ENCODE results near the gene ARPC1B. TPM values are rescaled to one million over a fixed set of nuclear protein-coding genes. Genes with fewer than 3 reads are reported as not detected.
A peak's percentile ranks its signal among the peaks of the same experiment; 100 is the strongest.

ARPC1B gene
- total RNA-seq, 1 donor from 2014 or later, result 124 TPM

GRCh38 chr7:99406557-99406956, 32.0 kb downstream of the ARPC1B start:
- no peak for DNase-seq (ENCODE audit: low spot score)
- Mint-ChIP-seq H3K27me3 (ENCODE audit: unreplicated experiment) (peaks cover 37% of the 10 kb centered on the region), H3K36me3 (ENCODE audit: low read depth, unreplicated experiment) (peaks cover 42% of the 10 kb centered on the region), H3K4me1 (ENCODE audit: unreplicated experiment) (peaks cover 35% of the 10 kb centered on the region), H3K27ac (ENCODE audit: unreplicated experiment) (peak overlapping the region; percentile 100), H3K4me3 (ENCODE audit: unreplicated experiment) (peak overlapping the region; percentile 15), H3K9me3 (ENCODE audit: unreplicated experiment) (no peaks in the 10 kb centered on the region)
- no peak for TF ChIP-seq CTCF (IDR thresholded peaks at IDR 0.05; ENCODE audit: unreplicated experiment)

GRCh38 chr7:99407872-99408378, 33.4 kb downstream of the ARPC1B start:
- H3K27ac Mint-ChIP-seq (ENCODE audit: unreplicated experiment), result peak overlapping the region; percentile 100
- no peak for TF ChIP-seq CTCF (IDR thresholded peaks at IDR 0.05; ENCODE audit: unreplicated experiment)
- H3K27me3 Mint-ChIP-seq (ENCODE audit: unreplicated experiment), result peaks cover 37% of the 10 kb centered on the region
- H3K4me3 Mint-ChIP-seq (ENCODE audit: unreplicated experiment), result peak overlapping the region; percentile 99
- peak; percentile 24 for DNase-seq (ENCODE audit: low spot score)
- peaks cover 35% of the 10 kb centered on the region for H3K4me1 Mint-ChIP-seq (ENCODE audit: unreplicated experiment)
- H3K9me3 Mint-ChIP-seq (ENCODE audit: unreplicated experiment), result no peaks in the 10 kb centered on the region
- peaks cover 48% of the 10 kb centered on the region for H3K36me3 Mint-ChIP-seq (ENCODE audit: low read depth, unreplicated experiment)

- Mint-ChIP-seq H3K4me1 (ENCODE audit: unreplicated experiment) (peaks cover 35% of the 10 kb centered on the region), H3K36me3 (ENCODE audit: low read depth, unreplicated experiment) (peaks cover 48% of the 10 kb centered on the region), H3K9me3 (ENCODE audit: unreplicated experiment) (no peaks in the 10 kb centered on the region), H3K4me3 (ENCODE audit: unreplicated experiment) (peak within 1 kb of the TSS; percentile 99), H3K27ac (ENCODE audit: unreplicated experiment) (peak within 1 kb of the TSS; percentile 100), H3K27me3 (ENCODE audit: unreplicated experiment) (peaks cover 35% of the 10 kb centered on the region)
- no peak for TF ChIP-seq CTCF (IDR thresholded peaks at IDR 0.05; ENCODE audit: unreplicated experiment)
- peak; percentile 86 for DNase-seq (ENCODE audit: low spot score)
Observed at GRCh38 chr7:99408379-99409191, 34.1 kb downstream of the ARPC1B start, which contains the start of the genes BUD31 and PDAP1. TSS of gene BUD31 (plus strand) at chr7:99408969. CDS start at chr7:99411093, 2,124 bp downstream. TSS of gene PDAP1 (minus strand) at chr7:99408597. CDS start at chr7:99408548, 49 bp downstream.

- no peak for DNase-seq (ENCODE audit: low spot score)
- no peaks in the 10 kb centered on the region for H3K9me3 Mint-ChIP-seq (ENCODE audit: unreplicated experiment)
- H3K27me3 Mint-ChIP-seq (ENCODE audit: unreplicated experiment), result peaks cover 31% of the 10 kb centered on the region
- peaks cover 42% of the 10 kb centered on the region for H3K36me3 Mint-ChIP-seq (ENCODE audit: low read depth, unreplicated experiment)
- H3K27ac Mint-ChIP-seq (ENCODE audit: unreplicated experiment), result peak overlapping the region; percentile 100
- TF ChIP-seq CTCF (IDR thresholded peaks at IDR 0.05; ENCODE audit: unreplicated experiment), result no peak
- peaks cover 35% of the 10 kb centered on the region for H3K4me1 Mint-ChIP-seq (ENCODE audit: unreplicated experiment)
- H3K4me3 Mint-ChIP-seq (ENCODE audit: unreplicated experiment), result peak overlapping the region; percentile 99
Observed at GRCh38 chr7:99409192-99409572, 34.7 kb downstream of the ARPC1B start.

- H3K36me3 Mint-ChIP-seq (ENCODE audit: low read depth, unreplicated experiment), result peaks cover 38% of the 10 kb centered on the region
- peaks cover 35% of the 10 kb centered on the region for H3K4me1 Mint-ChIP-seq (ENCODE audit: unreplicated experiment)
- peak overlapping the region; percentile 99 for H3K4me3 Mint-ChIP-seq (ENCODE audit: unreplicated experiment)
- peak overlapping the region; percentile 100 for H3K27ac Mint-ChIP-seq (ENCODE audit: unreplicated experiment)
- no peak for TF ChIP-seq CTCF (IDR thresholded peaks at IDR 0.05; ENCODE audit: unreplicated experiment)
- H3K27me3 Mint-ChIP-seq (ENCODE audit: unreplicated experiment), result peaks cover 29% of the 10 kb centered on the region
- H3K9me3 Mint-ChIP-seq (ENCODE audit: unreplicated experiment), result no peaks in the 10 kb centered on the region
- DNase-seq (ENCODE audit: low spot score), result no peak
Observed at GRCh38 chr7:99409806-99410205, 35.3 kb downstream of the ARPC1B start.
